GM18511 (cell line): ENCODE measurements around the gene PARVB.

ENCODE experiments used
- ATAC-seq: cut with Tn5 transposase; IDR thresholded peaks from one replicate; pipeline ENCODE4 v1.9.1; 2021; ENCODE audit warnings: mild to moderate bottlenecking, moderate library complexity; ENCODE audit not compliant: unreplicated experiment

Gene PARVB

DNA sequence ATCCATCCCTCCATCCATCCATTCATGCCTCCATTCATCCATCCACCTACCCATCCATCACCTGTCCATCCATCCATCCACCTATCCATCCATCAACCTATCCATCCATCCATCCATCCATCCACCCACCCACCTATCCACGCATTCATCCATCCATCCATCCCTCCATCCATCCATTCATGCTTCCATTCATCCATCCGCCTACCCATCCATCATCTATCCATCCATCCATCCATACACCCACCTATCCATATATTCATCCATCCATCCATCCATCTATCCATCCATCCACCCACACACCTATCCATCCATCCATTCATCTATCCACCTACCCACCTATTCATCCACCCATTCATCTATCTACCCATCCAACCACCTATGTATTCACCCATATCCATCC is 170.5 kb downstream of the PARVB start:
- ATAC-seq: no peak

DNA sequence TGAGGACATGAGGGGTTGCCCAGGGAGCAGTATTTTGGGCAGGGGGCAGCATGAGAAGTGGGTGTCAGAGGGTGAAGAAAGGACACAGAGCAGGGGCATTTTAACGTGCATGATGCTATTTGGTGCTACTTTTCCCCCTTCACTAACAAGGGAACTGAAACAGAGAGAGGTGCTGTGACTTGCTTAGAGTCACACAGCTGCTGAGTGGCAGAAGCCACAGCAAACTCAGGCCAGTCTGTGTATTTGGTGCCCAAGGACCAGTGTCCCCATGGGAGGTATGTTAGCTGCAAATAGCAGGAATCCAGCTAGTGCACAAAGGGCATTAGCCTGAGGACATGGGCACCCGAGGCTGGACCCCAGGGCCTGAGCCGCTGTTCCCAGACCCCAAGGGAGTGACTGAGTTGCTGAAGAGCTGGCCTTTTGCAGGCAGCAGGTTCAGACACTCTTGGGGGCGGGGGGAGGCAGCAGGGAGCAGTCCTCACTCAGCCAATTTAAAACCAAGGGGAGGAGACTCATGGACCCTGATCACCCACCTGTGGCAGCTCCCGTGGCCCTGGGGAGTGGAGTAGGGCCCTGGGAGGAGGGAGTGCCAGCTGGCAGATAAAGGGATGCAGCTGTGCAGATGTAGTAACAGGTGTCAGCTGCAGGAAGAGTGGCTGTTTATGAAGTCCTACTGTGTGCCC is 171.2 kb downstream of the PARVB start:
- no peak for ATAC-seq

GRCh38 chr22:44196241-44196640 is 172.1 kb downstream of the PARVB start:
- ATAC-seq: no peak

DNA sequence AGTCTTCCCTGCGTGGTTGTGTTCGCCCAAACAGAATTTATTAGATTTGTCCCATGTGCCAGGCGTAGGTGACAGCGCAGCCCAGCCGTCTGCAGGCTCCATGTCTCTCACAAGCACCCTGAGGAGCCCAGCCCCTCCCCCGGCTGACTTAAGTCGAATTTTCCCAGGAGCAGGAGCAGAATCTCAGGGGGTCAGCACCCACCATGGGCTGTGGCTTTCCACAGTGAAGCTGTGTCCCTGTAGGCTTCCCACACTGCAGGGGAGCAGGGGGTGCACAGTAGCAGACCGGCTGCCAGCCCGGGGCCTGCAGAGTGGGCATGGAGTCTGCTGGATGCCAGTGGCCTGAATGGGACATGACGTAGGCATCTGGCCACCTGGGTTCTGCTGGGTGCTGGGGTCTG is 172.6 kb downstream of the PARVB start:
- ATAC-seq: no peak

DNA sequence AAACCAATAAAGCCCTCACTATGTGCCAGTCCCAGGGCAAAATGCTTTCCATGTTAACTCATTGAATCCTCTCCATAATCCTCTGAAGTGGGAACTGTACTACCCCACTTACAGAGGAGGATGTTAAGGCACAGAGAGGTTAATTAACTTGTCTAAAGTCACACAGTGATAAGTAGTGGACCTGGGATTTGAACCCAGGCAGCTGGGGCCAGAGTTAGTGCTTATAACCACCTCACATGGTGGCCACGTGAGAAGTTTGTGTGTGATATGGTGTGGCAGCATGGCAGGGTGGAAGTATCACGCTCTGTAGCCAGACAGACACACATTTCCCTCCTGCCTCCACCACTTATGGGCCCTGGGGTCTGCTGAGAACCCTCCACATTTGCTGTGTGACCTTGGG is 173.2 kb downstream of the PARVB start:
- no peak for ATAC-seq

GRCh38 chr22:44199164-44199563 is 175.1 kb downstream of the PARVB start:
- ATAC-seq: no peak

GRCh38 chr22:44199866-44200265 is 175.8 kb downstream of the PARVB start:
- no peak for ATAC-seq

DNA sequence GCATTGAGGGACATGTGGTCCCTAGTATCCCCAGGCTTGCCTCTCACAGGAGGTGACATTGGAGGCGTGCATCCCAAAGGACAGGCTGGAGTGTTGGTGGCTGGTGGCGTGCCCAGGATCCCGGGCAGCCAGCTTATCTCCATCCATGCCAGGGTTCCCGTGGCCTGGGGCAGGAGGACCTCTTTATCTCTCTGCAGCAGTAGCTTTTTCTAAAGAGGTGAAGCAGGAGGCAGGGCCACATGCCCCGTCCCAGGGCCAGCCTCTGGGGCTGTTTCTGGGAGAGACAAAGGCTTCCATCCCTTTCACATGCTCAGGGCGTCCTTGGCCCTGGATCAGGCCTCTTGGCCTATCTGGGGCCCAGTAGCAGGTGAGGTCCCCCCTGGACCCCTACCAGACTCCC is 176.3 kb downstream of the PARVB start:
- no peak for ATAC-seq

- no peak for ATAC-seq
Observed at GRCh38 chr22:44200855-44201550, 176.9 kb downstream of the PARVB start.

- ATAC-seq: no peak
Observed at GRCh38 chr22:44201665-44202064, 177.6 kb downstream of the PARVB start.

GRCh38 chr22:44202261-44202789 is 178.2 kb downstream of the PARVB start:
- no peak for ATAC-seq

- no peak for ATAC-seq
Observed at GRCh38 chr22:44203203-44203602, 179.1 kb downstream of the PARVB start.

- ATAC-seq: no peak
Observed at GRCh38 chr22:44204739-44205515, 180.8 kb downstream of the PARVB start.

DNA sequence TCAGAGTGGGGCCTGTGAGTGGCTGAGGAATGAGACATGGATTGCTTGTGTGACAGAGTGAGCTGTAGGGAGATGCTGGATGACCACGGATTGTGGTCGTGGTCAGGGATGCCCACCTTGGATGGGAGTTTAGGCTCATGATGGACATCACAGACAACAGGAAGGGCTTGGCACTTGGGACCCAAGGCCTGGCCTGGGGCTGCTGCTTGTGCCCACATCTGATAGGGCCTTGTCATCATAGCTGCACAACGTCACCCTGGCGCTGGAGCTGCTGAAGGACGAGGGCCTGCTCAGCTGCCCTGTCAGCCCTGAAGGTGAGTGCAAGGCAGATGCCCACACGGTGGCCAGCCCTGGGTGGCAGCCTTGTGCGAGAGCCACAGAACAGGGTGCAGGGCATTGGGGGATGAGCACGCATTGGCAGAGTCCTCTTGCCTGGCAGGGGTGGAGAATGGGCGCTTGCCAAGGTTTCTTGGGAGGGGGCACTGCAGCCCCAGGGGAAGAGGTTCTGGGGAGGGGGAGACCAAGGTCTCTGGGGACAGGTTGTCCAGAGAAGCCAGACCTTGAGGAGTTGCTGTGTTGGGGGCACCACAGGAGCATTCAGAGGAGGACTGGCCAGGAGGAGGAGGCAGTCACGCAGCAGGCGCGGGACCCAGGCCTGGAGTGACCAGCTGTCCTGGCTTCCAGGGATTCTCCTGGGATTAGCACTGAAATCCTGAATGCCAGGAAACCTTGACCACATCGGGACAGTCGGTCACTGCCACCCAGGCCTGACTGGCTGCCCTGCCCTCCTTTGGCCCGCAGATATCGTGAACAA is 181.6 kb downstream of the PARVB start:
- no peak for ATAC-seq

DNA sequence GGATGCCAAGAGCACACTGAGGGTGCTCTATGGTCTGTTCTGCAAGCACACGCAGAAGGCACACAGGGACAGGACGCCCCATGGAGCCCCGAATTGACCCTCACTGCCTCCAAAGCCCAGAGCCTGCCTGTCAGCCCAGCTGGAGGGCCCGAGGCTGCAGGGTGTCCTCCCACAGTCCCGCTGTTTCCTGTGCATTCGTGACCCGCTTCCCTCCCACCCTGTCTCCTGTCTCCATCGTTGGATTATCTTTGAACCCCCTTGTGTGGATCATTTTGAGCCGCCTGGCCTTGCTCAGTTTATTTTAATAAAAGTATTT is 182.2 kb downstream of the PARVB start:
- ATAC-seq: no peak

DNA sequence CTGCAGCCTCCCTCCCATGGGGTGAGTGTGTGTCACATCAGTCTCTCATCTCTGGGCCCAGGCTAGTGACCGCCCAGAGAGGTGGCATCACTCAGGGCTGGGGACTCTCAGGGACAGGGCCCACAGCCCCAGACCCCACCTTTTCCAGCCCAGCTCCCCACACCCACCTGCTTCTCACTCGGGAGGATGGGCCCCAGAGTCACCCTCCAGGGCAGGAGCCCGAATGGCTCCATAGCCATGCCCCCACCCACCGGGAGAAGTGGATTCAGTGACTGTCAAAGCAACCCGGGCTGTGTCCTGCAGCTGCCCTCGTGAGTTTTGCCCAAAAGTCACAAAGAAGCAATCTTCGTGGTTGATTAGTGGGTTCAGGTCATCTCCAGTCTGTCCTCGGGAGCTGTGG is 182.6 kb downstream of the PARVB start:
- no peak for ATAC-seq

GRCh38 chr22:44207173-44207980 is 183.3 kb downstream of the PARVB start:
- ATAC-seq: no peak

GRCh38 chr22:44207981-44208317 is 183.8 kb downstream of the PARVB start:
- ATAC-seq: no peak

DNA sequence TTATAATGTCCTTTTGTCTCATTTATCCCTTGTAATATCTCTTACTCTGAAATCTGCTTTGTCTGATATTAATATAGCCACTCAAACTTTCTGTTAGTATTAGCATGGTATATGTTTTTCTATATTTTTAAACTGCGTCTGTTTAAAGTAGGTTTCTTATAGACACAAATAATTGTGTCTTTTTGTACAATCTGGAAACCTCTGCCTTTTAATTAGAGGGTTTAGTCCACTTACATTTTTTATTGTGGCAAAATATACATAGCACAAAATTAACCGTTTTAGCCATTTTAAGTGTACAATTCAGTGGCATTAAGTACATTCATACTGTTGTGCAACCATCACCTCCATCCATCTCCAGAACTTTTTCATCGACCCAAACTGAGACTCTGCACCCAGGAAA is 185.2 kb downstream of the PARVB start:
- no peak for ATAC-seq

- ATAC-seq: no peak
Observed at GRCh38 chr22:44210722-44211121, 186.6 kb downstream of the PARVB start.
